SU-DHL-6 (cell line): ENCODE measurements around the gene ZNF80.

Experiments used
- EZH2phosphoT487 ChIP-seq: fragments of 200-600 bp; sonication (generic), shearing (Covaris generic); conservative IDR thresholded peaks from 2 replicates; pipeline ENCODE4 v1.6.1; 2018; ENCODE audit warnings: mild to moderate bottlenecking, antibody characterized with exemption, low read length, moderate library complexity, mixed read lengths
- TF ChIP-seq, protein P1 (sequence below): fragments of 200-600 bp; sonication (generic); IDR thresholded peaks from one replicate; pipeline ENCODE4 v1.5.1; 2017; ENCODE audit warnings: antibody characterized with exemption, mild to moderate bottlenecking, low read length, moderate library complexity; ENCODE audit not compliant: insufficient read depth, poor library complexity, severe bottlenecking

GRCh38 chr3:114221881-114222264, 15.5 kb downstream of the ZNF80 start:
- TF ChIP-seq, protein P1, sequence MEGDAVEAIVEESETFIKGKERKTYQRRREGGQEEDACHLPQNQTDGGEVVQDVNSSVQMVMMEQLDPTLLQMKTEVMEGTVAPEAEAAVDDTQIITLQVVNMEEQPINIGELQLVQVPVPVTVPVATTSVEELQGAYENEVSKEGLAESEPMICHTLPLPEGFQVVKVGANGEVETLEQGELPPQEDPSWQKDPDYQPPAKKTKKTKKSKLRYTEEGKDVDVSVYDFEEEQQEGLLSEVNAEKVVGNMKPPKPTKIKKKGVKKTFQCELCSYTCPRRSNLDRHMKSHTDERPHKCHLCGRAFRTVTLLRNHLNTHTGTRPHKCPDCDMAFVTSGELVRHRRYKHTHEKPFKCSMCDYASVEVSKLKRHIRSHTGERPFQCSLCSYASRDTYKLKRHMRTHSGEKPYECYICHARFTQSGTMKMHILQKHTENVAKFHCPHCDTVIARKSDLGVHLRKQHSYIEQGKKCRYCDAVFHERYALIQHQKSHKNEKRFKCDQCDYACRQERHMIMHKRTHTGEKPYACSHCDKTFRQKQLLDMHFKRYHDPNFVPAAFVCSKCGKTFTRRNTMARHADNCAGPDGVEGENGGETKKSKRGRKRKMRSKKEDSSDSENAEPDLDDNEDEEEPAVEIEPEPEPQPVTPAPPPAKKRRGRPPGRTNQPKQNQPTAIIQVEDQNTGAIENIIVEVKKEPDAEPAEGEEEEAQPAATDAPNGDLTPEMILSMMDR = no peak
- TF ChIP-seq EZH2phosphoT487 = no peak
